Osteoblast (primary cell): ENCODE results near the gene ZNF860. TPM values are rescaled to one million over a fixed set of nuclear protein-coding genes. Genes with fewer than 3 reads are reported as not detected.
"Not testable (repeated sequence)": the region's sequence is repeated elsewhere in the genome, so short reads cannot be mapped to it uniquely, and the experiment has no call there.

Source experiments
- DNase-seq: peaks from one replicate; pipeline ENCODE4 v3.0.0; 2011; ENCODE audit warnings: low spot score, mixed read lengths; ENCODE audit not compliant: insufficient read length; ENCODE audit errors: missing footprints
- H2AFZ ChIP-seq: 2 replicates; pipeline ENCODE4 v1.6.0; 2011; ENCODE audit warnings: mild to moderate bottlenecking, low read length
- H3K27ac ChIP-seq: 2 replicates; pipeline ENCODE4 v1.5.1; 2011; ENCODE audit warnings: mild to moderate bottlenecking, low read depth, low read length, moderate library complexity
- H3K27me3 ChIP-seq: 2 replicates; pipeline ENCODE4 v1.6.0; 2012; ENCODE audit warnings: mild to moderate bottlenecking, control low read depth, inconsistent platforms, low read length, moderate library complexity; ENCODE audit not compliant: insufficient read depth
- H3K36me3 ChIP-seq: 2 replicates; pipeline ENCODE4 v1.5.1; 2011; ENCODE audit warnings: mild to moderate bottlenecking, low read length, control low read depth, moderate library complexity; ENCODE audit not compliant: insufficient read depth
- H3K4me1 ChIP-seq: 2 replicates; pipeline ENCODE4 v1.5.1; 2011; ENCODE audit warnings: mild to moderate bottlenecking, low read length, control low read depth, moderate library complexity; ENCODE audit not compliant: insufficient read depth
- H3K4me2 ChIP-seq: 2 replicates; pipeline ENCODE4 v1.6.0; 2011; ENCODE audit warnings: mild to moderate bottlenecking, low read length; ENCODE audit not compliant: insufficient read depth
- H3K4me3 ChIP-seq: fragments of 200-600 bp; sonication (generic); 3 replicates; pipeline ENCODE4 v1.5.1; 2012; ENCODE audit warnings: mild to moderate bottlenecking, low read length, inconsistent platforms; ENCODE audit not compliant: insufficient read depth
- H3K79me2 ChIP-seq: 2 replicates; pipeline ENCODE4 v1.6.0; 2012; ENCODE audit warnings: mild to moderate bottlenecking, low read length, control low read depth, inconsistent platforms; ENCODE audit not compliant: insufficient read depth
- H3K9me3 ChIP-seq: 2 replicates; pipeline ENCODE4 v1.5.1; 2011; ENCODE audit warnings: low read depth, low read length, control low read depth
- H4K20me1 ChIP-seq: 2 replicates; pipeline ENCODE4 v1.6.0; 2012; ENCODE audit warnings: mild to moderate bottlenecking, low read length, control low read depth; ENCODE audit not compliant: insufficient read depth
- CTCF ChIP-seq: IDR thresholded peaks from 2 replicates; pipeline ENCODE4 v1.5.1; 2011; ENCODE audit warnings: mild to moderate bottlenecking, low read depth, low read length, moderate library complexity; ENCODE audit errors: extremely low read depth
- total RNA-seq: library from RNA; depleted of rRNA; stranded (reverse); fragments of >200 nt; gene quantifications from 2 replicates; pipeline ENCODE4 v1.2.3, GENCODE V29; 2012

The ZNF860 gene
- total RNA-seq, 1 donor = 0.72 TPM

GRCh38 chr3:31993843-31994242 lies 12.3 kb downstream of the ZNF860 start:
- TF ChIP-seq CTCF = no peak
- no peak overlapping the region for H2AFZ ChIP-seq

GRCh38 chr3:31995026-31995425 lies 13.5 kb downstream of the ZNF860 start:
- not testable (repeated sequence) for H4K20me1 ChIP-seq, H3K27me3 ChIP-seq, H3K36me3 ChIP-seq, H3K9me3 ChIP-seq, DNase-seq, H3K4me1 ChIP-seq, H2AFZ ChIP-seq, H3K4me3 ChIP-seq, H3K79me2 ChIP-seq, H3K4me2 ChIP-seq, H3K27ac ChIP-seq

More at GRCh38 chr3:31993843-31994242, 12.3 kb downstream of the ZNF860 start:
- Histone ChIP-seq H3K27me3 (no peaks in the 10 kb centered on the region), H3K36me3 (no peaks in the 10 kb centered on the region), H3K27ac (no peak overlapping the region), H3K4me2 (no peak overlapping the region), H3K4me1 (no peaks in the 10 kb centered on the region), H3K9me3 (peaks cover 6% of the 10 kb centered on the region), H3K79me2 (no peaks in the 10 kb centered on the region), H3K4me3 (no peak overlapping the region), H4K20me1 (no peaks in the 10 kb centered on the region)
- DNase-seq = no peak

GRCh38 chr3:31996195-31996594 lies 14.6 kb downstream of the ZNF860 start:
- no peaks in the 10 kb centered on the region for H4K20me1 ChIP-seq
- no peak overlapping the region for H2AFZ ChIP-seq
- no peak overlapping the region for H3K27ac ChIP-seq
- H3K4me3 ChIP-seq = no peak overlapping the region
- DNase-seq = no peak
- TF ChIP-seq CTCF = no peak
- peaks cover 3% of the 10 kb centered on the region for H3K9me3 ChIP-seq
- no peaks in the 10 kb centered on the region for H3K79me2 ChIP-seq
- no peak overlapping the region for H3K4me2 ChIP-seq
- no peaks in the 10 kb centered on the region for H3K36me3 ChIP-seq
- H3K27me3 ChIP-seq = no peaks in the 10 kb centered on the region
- no peaks in the 10 kb centered on the region for H3K4me1 ChIP-seq

GRCh38 chr3:31997500-31997899 lies 15.9 kb downstream of the ZNF860 start:
- no peak overlapping the region for H3K4me3 ChIP-seq
- peaks cover 5% of the 10 kb centered on the region for H3K4me1 ChIP-seq
- DNase-seq = no peak
- no peaks in the 10 kb centered on the region for H3K36me3 ChIP-seq
- no peaks in the 10 kb centered on the region for H3K27me3 ChIP-seq
- TF ChIP-seq CTCF = no peak
- no peaks in the 10 kb centered on the region for H4K20me1 ChIP-seq
- H2AFZ ChIP-seq = no peak overlapping the region
- H3K27ac ChIP-seq = no peak overlapping the region
- no peaks in the 10 kb centered on the region for H3K79me2 ChIP-seq
- H3K9me3 ChIP-seq = peaks cover under 1% of the 10 kb centered on the region
- H3K4me2 ChIP-seq = no peak overlapping the region
